Measurements from ENCODE around the gene GREM2.
A peak's percentile ranks its signal among the peaks of the same experiment; 100 is the strongest.

The GREM2 gene

DNA sequence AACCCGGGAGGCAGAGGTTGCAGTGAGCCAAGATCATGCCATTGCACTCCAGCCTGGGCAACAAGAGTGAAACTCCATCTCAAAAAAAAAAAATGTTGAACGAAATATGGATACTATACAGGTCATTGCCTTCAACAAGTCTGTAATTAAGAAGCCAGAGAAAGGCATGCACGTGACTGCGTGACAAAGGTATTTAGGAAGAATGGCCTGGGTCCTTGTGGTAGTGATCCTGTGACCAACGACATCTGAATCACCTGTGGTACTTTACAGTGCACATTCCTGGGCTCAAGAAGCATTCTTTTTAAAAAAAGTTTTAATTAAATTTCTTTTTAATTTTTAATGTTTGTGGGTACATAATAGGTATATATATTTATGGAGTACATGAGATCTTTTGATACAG lies 115.0 kb downstream of the GREM2 start:
- no peak for DNase-seq

DNA sequence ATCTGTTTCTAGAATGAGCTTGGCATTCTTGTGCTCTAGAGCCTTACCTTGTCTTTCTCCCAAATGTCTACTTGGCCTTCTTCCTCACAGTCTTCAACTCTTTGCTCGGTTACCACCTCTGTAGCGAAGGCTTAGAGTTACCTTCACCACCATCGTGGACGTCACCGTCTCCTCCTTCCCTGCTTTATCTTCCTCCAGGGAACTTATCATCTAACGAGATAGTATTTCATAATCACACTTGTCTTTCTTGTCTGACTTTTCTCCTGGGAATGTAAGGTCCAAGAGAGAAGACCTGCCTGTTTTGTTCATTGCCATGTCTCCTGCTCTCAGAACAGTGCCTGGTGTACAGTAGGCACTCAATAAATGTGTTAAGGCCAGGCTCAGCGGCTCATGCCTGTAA lies 115.6 kb downstream of the GREM2 start:
- DNase-seq = no peak

DNA sequence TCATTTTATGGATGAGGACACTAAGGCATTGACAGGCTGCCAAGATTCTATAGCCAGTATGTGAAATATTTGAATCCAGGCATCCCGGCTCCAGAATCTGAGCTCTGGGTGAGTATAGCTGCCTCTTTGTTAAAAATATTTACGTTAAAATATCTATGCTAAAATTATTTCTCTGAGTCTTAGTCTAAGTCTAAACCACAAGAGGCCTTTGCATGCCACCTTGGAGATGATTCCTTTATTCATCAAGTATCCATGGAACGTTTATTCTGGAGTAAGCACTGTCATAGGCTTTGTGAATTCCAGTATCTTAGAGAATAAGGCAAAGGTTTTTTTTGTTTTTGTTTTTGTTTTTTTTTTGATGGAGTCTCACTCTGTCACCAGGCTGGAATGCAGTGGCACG lies 116.4 kb downstream of the GREM2 start:
- no peak for DNase-seq

DNA sequence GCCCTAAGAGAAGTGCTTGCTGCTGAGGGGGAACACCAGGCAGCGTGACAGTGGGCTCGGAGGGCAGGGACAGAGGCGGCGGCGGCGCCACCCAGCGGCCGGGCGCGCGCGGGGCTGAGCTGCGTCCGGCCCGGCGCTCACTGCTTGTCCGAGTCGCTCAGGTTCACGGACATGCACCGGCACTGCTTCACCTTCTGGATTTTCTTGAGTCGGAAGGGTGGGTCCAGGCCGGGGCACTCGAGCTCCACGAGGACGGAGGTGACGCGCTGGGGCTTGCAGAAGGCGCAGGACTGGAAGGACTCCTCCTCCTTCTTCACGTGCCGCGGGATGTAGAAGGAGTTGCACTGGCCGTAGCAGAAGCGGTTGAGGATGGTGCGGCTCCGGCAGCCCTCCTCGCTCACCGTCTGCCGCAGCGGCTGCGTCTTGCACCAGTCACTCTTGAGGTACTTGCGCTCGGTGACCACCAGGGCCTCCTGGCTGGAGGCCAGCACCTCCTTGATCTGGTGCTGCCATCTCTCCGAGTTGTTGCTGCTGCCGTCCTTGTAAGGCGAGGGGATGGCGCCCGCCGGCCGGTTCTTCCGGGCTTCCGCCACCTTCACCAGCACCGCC lies 119.0 kb downstream of the GREM2 start:
- DNase-seq = no peak

DNA sequence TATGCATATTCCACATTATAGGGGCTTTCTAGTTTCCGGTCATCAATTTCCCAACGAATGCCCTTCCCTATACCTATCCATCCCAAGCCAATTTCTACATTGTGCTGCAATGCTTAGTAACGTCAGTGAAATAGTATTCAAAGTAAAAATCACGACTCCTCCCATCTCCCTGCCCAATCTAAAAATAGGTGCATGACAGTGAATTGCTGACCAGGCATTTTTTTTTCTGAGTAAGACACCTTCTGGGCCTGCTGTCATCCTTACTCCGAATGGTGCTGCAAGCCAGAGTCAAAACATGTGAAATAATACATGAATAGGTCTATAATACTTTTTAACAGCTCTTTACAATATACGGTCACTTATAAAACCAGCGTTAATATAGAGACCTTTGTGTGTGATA lies 120.2 kb downstream of the GREM2 start:
- DNase-seq = no peak

DNA sequence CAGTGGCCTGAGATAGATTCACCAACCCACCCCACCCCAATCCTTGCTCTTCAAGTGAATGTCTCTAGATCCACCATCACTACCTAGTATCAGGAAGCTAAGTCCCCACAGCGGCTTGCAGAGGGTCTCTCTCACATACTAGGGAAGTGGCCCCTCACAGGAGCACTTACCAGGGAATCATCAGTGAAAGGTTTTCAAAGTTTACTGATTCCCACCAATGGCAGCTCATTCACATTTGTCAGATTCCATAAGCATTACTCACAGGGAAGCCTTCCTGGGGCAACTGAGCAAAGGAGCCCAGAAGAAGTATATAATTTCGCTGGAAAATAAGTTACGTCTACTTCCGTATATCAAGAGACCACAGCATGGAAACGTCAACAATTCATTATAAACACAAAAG lies 120.8 kb downstream of the GREM2 start:
- no peak for DNase-seq

DNA sequence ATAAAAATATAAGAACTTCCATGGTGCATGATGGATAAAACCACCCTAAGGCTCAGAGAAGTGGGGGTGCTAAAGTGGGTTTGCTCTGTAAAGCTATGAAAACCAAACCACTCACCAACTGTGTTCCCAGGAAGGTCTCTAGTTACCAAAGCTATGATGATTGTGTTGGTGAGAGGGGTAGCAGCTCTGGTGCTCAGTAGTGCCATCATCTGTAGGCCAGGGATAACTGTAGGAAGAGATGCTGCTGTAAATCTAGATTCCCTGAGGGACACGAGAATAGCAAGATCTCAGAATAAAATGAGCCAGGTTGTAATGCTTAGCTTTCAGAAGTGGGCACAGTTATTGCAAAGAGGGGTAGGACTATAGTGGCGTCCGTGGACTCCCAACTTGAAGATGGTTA lies 124.5 kb downstream of the GREM2 start:
- DNase-seq = no peak

DNA sequence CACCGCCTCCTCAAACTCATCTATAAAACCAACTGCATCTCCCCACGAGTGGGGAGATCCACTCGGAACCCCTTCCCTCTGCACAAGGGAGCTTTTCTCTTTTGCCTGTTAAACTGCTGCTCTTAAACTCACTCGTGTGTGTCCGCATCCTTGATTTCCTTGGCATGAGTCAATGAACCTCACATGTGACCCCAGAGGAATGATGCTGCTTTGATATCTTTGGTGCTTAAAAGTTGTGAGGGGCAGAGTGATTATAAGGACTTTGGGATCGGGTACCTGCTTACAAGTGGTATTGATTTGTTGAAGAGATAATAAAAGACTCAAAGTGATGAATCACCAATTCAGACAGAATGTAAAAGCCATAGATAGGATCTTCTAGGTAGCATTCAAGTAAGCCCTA lies 125.3 kb downstream of the GREM2 start:
- no peak for DNase-seq

DNA sequence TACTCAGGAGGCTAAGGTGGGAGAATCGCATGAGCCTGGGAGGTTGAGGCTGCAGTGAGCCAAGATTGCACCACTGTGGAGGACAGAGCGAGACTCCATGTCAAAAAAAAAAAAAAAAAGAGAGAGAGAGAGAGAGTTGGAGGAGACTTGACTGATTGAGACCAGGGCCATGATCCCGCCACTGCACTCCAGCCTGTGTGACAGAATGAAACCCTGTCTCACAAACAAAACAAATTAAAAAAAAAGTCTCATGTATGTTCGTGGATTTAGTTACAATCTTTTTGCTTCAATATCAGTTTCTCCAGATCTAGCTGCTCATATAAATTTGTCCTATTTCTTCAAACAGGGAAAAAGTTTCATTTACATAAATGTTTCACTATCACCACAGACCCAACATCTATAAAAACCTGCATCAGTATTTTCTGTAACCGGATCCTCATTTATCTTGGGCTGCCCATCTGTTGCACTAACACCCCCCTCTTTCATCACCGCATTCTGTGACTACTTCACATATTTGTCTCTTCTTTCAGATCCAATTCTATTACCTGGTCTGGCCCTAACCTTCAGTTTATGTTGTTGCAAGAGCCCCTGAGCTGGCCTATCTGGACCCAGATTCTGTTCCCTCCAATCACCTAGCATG lies 127.0 kb downstream of the GREM2 start:
- DNase-seq = no peak

DNA sequence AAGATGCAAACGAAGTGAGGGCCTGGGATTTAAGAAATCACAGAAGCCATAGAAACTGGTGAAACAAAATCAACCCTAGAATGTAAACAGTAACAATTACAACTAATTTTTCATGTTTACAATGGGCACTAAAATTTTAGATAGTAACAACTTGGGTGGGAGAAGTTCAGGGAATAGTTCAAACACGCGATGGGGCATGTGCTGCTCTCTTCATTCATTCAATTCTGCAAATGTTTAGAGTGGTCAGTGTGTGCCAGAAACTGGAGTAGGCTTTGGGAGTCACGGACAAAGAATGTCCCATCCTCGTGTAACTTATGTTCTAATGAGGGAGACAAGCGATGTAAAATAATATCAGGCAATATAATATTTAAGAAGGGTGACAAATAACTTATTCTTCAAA lies 133.4 kb downstream of the GREM2 start:
- DNase-seq = no peak

DNA sequence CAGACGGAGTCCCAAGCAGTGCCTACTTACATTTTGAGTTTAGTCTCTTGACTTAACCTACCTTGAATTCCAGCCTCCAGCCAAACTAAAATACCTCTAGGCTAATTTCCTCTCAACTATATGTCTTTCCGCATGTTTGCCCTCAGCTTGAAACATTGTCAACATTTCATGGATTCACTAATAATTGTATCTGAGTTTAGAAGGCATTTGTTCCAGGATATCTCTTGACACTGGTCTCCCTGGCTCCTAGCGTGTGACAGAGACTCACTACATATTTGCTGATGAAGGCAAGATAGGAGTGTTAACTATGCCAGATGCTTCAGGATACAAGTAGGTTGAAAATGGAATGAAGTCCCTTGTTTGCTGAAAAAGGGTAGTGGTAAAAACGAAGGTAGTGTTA lies 136.1 kb downstream of the GREM2 start:
- DNase-seq = no peak

DNA sequence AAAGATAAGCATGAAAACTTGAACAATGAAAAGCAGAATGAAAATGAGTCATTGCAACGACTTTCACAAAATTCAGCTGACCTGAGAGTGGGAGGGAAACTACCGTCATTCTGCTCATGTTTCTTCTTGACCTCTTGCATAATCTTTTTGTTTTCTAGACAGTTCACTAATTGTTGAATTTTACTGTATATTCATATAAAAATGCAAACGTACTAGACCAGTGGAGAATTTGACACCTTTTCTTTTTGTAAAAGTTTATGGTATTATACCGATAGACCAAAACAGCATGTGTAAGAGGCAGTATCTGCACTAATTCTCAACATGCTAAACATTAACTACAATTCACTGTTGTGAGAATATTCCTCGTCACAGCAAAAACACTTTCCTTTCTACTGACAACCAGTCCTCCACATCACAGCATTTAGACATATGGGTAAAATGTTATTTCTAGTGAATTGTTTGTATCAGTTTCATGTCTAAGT lies 137.8 kb downstream of the GREM2 start:
- peak in 3 of 4 experiments; percentile 3 to 33 (median 5) for DNase-seq

DNA sequence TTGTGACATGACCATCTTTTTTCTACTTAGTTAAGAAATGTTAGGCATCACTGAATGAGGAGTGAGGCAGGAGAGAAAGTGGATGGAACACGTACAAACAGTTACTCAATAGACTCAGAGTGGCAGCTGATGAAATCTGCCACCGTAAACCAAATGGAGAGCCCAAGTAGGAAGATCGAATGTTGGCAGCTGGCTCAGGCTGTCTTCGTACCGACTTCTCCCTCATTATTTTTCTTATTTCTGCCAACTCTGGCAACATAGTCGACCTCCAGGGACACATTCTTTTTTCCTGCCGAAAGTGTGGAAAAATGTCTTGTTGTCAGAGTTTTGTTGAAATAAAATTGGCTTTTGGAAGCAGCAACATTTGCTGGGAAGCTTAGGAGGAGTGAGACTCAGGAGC lies 143.3 kb downstream of the GREM2 start:
- no peak for DNase-seq

DNA sequence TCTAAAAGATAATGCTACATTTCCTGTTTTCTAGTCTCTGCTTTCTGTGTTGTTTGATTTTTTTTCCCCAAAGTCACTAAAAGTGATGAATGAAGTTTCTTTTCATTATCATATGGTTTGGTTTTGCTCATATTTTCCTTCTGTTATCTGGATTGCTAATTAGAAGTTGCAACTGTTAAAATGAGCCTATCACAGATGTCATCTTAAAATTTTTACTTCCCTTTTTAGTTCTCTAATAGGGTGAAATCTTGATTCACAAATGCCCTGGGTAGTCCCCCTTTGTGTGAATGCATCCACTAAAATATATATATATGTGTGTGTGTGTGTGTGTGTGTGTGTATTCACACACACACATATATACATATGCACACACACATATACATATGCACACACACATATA lies 144.1 kb downstream of the GREM2 start:
- no peak for DNase-seq

DNA sequence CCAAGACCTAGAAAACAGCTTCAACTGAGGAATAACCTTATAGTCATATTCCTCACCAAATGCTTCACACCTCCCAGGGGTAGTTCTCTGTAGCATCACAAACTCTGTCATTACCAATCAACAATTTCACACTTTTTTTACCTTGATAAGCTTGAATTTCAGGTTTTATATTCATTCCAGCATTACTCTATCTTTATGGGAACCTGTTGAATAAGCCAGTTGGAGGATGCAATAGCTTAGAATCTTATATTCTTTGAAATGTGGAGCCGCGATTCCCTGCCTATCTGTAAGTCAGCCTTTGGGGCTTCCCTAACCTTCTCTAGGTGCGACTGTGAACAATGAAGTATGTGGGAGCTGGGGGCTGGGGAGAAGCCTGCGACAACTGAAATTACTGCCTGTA lies 145.4 kb downstream of the GREM2 start:
- no peak for DNase-seq

DNA sequence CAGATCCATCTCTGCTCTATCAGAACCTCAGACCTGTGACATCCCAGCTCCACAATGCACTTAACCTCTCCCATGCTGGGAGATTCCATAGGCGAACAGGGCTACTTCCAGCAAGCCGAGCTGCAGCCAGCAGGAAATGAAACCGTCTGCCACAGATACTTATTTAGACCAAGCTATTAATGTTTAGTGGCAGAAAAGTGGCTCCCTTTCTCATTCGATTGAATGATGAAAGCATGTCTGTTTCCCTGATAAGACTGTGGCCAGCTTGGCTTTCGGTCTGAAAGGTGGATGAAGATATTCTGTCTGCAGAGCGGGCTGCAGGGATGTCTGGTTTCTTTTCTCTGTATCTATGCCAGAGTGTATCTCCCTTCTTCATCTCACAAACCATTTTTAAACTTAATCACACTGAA lies 146.4 kb downstream of the GREM2 start:
- DNase-seq = no peak

DNA sequence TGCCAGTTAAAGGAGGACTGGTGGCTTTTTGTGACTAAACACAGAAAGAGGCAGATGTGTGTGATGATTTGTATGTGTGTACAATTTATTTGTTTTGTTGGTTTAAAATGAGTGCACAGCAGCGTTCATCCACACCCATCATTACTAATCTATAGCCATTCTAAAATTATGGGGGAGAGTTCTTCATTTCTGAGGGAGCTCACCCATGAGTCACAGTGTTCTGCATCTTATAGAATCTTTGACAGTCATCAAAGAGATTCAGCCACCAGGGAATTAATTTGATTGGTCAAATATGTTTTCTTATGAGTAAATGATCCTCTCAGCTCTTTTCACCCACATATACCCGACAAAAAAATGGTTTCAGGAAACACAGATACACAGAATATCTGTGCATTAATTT lies 147.9 kb downstream of the GREM2 start:
- no peak for DNase-seq

DNA sequence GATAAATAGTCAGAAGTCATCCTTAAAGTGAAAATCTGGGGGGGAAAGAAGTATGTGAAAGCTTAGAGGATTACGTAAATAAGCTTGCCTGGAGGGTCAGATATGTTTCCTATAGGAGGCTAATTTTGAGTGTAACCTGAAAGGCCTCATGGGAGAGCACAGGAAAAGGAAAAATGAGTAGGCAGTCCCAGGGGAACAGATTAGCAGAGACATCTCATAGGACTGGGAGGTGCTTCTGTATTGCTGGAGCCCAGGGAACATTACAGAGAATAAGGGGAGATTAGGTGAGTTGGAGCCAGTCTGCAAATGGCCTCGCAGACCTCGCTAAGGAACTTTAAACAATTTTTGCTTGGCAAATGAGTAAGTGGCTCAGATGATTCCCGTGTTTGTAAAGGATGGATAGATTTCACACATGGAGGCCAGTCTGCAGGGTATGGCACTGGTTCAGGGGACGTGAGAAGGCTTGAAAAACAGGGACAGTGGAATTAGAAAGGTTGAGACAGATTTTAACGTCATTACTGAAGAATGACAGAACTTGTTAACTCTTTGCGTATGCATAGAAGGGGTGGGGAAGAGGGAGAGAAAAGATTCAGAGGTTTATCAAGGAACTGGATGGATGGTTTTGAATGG lies 149.1 kb downstream of the GREM2 start:
- no peak for DNase-seq

DNA sequence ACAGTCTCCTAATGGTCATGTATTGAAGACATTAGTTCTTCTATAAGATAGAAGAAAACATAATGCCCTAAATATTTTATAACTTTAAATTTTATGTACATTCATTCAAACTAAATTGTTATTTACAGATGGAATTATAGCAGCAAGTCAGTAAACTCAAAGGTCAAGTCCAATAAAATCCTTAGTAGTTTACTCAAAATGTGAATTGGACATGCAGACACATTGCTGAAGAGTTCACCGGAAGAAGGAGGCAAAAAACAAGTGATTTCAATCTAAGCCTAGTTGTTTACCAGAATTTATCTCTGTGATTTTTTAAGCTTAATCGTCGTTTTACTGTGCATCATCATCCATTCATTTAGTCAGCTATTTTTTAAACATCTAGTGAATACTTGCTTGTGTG lies 149.7 kb downstream of the GREM2 start:
- no peak for DNase-seq

DNA sequence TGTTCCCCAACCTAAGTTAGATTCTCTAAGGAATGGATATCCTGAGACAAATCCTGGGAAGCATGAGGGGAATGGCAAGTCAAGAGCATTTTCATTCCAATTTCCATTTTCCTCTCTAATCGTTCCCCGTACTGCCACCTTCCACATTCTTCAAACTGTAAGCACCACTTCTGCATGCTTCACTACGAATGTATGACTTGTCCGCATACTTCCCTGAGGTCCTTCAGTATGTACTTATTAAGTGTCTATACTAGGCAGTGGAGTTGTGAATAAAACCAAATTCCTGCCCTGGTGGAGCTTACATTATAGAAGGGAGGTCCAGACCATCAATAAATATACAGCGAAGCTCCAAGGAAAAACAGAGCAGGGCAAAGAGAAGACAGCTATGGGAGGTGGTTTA lies 154.8 kb downstream of the GREM2 start:
- DNase-seq = no peak

DNA sequence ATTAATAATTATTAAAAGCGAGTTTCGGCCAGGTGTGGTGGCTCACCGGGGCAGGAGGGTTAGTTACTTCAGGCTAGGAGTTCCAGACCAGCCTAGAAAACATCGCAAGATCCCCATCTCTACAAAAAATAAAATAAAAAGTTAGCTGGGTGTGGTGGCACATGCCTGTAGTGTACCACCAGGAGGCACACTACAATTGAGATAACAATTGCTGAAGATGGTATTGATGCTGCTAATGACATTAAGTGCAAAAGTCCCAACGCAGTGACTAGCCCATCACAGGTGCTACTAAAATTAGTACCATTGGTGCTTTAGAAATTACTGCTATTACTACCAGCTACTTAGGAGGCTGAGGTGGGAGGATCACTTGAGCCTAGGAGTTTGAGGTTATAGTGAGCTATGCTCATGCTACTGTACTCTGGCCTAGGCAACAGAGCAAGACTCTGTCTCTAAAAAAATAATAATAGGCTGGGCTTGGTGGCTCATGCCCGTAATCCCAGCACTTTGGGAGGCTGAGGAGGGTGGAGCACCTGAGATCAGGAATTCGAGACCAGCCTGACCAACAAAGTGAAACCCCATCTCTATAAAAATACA lies 156.6 kb downstream of the GREM2 start:
- DNase-seq = no peak

DNA sequence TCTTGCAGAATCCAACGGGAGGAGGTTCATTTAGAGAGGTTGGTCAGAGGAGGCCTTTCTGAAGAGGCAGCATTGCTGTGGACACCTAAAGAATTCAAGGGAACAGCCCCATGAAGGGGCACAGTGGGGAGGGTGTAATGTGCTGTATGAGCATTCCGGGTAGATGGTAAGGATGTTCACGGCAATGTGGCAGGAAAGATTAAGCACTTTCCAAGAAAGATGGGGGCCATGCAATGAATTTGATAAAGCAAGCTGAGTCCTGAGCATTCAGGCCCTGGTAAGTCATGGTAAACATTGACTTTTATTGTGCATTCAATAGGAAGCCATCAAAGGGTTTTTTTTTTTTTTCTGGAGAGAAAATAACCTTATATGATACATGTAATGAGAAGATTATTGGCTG lies 166.6 kb downstream of the GREM2 start:
- DNase-seq = no peak

DNA sequence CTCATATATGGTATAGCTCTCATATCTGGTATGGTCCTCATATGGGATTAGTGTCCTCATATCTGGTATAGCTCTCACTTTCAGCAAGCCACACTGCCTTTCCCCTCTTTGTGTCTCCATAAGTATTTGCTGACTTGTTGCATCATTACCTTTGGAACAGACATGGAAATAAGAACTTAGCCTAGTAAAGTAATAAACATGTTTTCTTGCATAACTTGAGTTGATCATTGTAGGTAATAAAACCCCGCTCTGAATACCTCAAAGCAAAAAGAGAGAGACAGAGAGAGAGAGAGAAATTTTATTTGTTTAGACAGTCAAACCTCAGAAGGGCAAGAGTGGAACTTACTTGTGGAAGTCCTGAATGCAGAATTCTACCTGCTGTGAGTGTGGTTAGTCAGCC lies 170.3 kb downstream of the GREM2 start:
- no peak for DNase-seq
